Peyer's patch (tissue), 4 donors: ENCODE data around the gene PDPN.

Source experiments
- CTCF ChIP-seq, 6 experiments: fragments of 450-650 bp in 4 of 6; fragments of 200-600 bp in 2 of 6; sonication (generic) in 1 of 6; IDR thresholded peaks; one replicate each; pipeline ENCODE4 v1.5.1; 2017 to 2019; ENCODE audit warnings: antibody characterized with exemption in 6 of 6, mild to moderate bottlenecking in 3 of 6, moderate library complexity in 1 of 6
- POLR2A ChIP-seq, 2 donors: fragments of 450-650 bp; IDR thresholded peaks; one replicate each; pipeline ENCODE4 v1.5.1; 2017; ENCODE audit warnings: antibody characterized with exemption in 2 of 2, mild to moderate bottlenecking in 2 of 2, moderate library complexity in 2 of 2

GRCh38 chr1:13617773-13618172 is 34.1 kb downstream of the PDPN start:
- no peak for TF ChIP-seq CTCF (IDR thresholded peaks at IDR 0.05)
- TF ChIP-seq POLR2A (IDR thresholded peaks at IDR 0.05), result no peak
